K562 (cell line): ENCODE measurements around the gene TIMM17B. TPM values are rescaled to one million over a fixed set of nuclear protein-coding genes. Genes with fewer than 3 reads are reported as not detected.

Source experiments
- FOXA3 ChIP-seq, 2 experiments: fragments of 450-650 bp in 1 of 2; sonication (generic) in 1 of 2; formaldehyde crosslinking; IDR thresholded peaks in 1 of 2; conservative IDR thresholded peaks in 1 of 2; 2 replicates each; pipeline versions ENCODE4 v1.4.0 to v1.8.0; 2020 to 2022; ENCODE audit warnings: mild to moderate bottlenecking in 2 of 2, missing genetic modification reagents in 1 of 2
- KAT8 ChIP-seq: fragments of 450-650 bp; IDR thresholded peaks from 2 replicates; pipeline ENCODE4 v1.6.1; 2016; ENCODE audit warnings: low read depth, mild to moderate bottlenecking
- NBN ChIP-seq: fragments of 450-650 bp; IDR thresholded peaks from 2 replicates; pipeline ENCODE4 v1.6.1; 2016; ENCODE audit warnings: low read depth, mild to moderate bottlenecking
- NCOA1 ChIP-seq: fragments of 450-650 bp; IDR thresholded peaks from 2 replicates; pipeline ENCODE4 v1.6.1; 2016; ENCODE audit warnings: low read depth
- NR2C2 ChIP-seq, 2 experiments: fragments of 200-800 bp in 1 of 2; sonication (Bioruptor generic) in 1 of 2; sonication (generic) in 1 of 2; formaldehyde crosslinking in 1 of 2; IDR thresholded peaks; 2 replicates each; pipeline versions ENCODE4 v1.6.1 to v1.8.0; 2016 to 2022; ENCODE audit warnings: mild to moderate bottlenecking in 1 of 2, missing compliant biosample characterization in 1 of 2, missing genetic modification characterization in 1 of 2, missing genetic modification reagents in 1 of 2
- SREBF2 ChIP-seq: sonication (generic); formaldehyde crosslinking; IDR thresholded peaks from 2 replicates; pipeline ENCODE4 v1.4.0; 2020; ENCODE audit warnings: mild to moderate bottlenecking, missing genetic modification reagents
- ZNF23 ChIP-seq: fragments of 250-450 bp; sonication (Bioruptor Pico); IDR thresholded peaks from 2 replicates; pipeline ENCODE4 v1.4.0; 2020; ENCODE audit warnings: mild to moderate bottlenecking
- polyA plus RNA-seq, 8 experiments: library from polyadenylated mRNA; depleted of rRNA in 4 of 8; stranded (reverse) in 5 of 8; unstranded in 3 of 8; fragments of >200 nt; fragmentation: Nextera tagmentation in 2 of 8; fragmentation: Illumina TruSeq in 1 of 8; extraction: Ambion mirVana in 2 of 8; extraction: Trizol in 1 of 8; gene quantifications; 2 replicates each; pipeline versions ENCODE4 v1.2.1 to v1.2.3, GENCODE V29; 2011 to 2014; ENCODE audit warnings: inconsistent platforms in 1 of 8, missing spikeins in 1 of 8
- total RNA-seq, 7 experiments: library from RNA; depleted of rRNA in 6 of 7; stranded (reverse); fragments of >200 nt in 6 of 7; fragmentation: Illumina TruSeq in 2 of 7; extraction: Trizol in 2 of 7; gene quantifications; 2 replicates each; pipeline versions ENCODE4 v1.2.1 to v1.2.3, GENCODE V29; 2011 to 2021; ENCODE audit warnings: low replicate concordance in 1 of 7
- TF ChIP-seq, protein P1 (sequence below): fragments of 450-650 bp; IDR thresholded peaks from 2 replicates; pipeline ENCODE4 v1.6.1; 2016; ENCODE audit warnings: mild to moderate bottlenecking, moderate library complexity
- TF ChIP-seq, protein P2 (sequence below): fragments of 250-450 bp; sonication (Bioruptor Pico); IDR thresholded peaks from 2 replicates; pipeline ENCODE4 v1.4.0; 2020

TIMM17B gene
- total and polyA plus RNA-seq, 9 of the 15 experiments (the other 6 are each of a cell fraction or from before 2014, with no cell fraction given) = 9.9 to 184 (median 115) TPM

DNA sequence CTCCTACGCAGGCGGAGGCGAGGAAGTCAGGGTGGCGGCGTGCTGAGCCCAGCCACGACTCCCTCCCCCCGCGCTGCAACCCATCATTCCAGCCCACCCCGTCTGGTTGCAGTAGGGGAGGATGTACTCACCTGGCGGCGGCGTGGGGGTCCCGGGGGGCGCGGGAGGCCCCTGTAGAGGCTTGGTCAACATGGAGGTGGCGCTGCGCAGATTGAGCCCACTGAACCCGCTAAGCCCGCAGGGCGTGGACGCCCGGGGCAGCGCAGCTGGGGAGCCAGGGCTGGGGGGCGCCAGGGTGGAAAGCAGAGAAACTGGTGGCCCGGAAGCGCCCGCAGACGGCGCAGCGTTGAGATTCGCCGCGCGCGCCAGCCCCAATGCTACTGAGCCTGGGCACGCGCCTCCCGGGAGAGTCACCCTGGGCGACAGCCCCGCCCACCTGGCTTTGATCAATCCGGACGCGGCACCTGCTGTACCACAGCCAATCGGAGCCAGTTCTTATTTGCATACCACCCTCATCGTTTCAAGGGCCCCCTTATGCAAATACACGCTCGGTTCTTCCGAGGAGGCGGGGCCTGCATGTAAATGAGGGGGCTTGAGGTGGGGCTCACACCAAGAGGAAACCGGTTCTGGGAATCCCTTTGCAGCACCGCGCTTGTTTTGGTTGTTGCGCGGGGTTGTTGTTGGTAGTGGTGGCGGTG, 21.2 kb upstream of the TIMM17B start, which contains the start of gene PIM2 (continued):
- TF ChIP-seq, protein P1, sequence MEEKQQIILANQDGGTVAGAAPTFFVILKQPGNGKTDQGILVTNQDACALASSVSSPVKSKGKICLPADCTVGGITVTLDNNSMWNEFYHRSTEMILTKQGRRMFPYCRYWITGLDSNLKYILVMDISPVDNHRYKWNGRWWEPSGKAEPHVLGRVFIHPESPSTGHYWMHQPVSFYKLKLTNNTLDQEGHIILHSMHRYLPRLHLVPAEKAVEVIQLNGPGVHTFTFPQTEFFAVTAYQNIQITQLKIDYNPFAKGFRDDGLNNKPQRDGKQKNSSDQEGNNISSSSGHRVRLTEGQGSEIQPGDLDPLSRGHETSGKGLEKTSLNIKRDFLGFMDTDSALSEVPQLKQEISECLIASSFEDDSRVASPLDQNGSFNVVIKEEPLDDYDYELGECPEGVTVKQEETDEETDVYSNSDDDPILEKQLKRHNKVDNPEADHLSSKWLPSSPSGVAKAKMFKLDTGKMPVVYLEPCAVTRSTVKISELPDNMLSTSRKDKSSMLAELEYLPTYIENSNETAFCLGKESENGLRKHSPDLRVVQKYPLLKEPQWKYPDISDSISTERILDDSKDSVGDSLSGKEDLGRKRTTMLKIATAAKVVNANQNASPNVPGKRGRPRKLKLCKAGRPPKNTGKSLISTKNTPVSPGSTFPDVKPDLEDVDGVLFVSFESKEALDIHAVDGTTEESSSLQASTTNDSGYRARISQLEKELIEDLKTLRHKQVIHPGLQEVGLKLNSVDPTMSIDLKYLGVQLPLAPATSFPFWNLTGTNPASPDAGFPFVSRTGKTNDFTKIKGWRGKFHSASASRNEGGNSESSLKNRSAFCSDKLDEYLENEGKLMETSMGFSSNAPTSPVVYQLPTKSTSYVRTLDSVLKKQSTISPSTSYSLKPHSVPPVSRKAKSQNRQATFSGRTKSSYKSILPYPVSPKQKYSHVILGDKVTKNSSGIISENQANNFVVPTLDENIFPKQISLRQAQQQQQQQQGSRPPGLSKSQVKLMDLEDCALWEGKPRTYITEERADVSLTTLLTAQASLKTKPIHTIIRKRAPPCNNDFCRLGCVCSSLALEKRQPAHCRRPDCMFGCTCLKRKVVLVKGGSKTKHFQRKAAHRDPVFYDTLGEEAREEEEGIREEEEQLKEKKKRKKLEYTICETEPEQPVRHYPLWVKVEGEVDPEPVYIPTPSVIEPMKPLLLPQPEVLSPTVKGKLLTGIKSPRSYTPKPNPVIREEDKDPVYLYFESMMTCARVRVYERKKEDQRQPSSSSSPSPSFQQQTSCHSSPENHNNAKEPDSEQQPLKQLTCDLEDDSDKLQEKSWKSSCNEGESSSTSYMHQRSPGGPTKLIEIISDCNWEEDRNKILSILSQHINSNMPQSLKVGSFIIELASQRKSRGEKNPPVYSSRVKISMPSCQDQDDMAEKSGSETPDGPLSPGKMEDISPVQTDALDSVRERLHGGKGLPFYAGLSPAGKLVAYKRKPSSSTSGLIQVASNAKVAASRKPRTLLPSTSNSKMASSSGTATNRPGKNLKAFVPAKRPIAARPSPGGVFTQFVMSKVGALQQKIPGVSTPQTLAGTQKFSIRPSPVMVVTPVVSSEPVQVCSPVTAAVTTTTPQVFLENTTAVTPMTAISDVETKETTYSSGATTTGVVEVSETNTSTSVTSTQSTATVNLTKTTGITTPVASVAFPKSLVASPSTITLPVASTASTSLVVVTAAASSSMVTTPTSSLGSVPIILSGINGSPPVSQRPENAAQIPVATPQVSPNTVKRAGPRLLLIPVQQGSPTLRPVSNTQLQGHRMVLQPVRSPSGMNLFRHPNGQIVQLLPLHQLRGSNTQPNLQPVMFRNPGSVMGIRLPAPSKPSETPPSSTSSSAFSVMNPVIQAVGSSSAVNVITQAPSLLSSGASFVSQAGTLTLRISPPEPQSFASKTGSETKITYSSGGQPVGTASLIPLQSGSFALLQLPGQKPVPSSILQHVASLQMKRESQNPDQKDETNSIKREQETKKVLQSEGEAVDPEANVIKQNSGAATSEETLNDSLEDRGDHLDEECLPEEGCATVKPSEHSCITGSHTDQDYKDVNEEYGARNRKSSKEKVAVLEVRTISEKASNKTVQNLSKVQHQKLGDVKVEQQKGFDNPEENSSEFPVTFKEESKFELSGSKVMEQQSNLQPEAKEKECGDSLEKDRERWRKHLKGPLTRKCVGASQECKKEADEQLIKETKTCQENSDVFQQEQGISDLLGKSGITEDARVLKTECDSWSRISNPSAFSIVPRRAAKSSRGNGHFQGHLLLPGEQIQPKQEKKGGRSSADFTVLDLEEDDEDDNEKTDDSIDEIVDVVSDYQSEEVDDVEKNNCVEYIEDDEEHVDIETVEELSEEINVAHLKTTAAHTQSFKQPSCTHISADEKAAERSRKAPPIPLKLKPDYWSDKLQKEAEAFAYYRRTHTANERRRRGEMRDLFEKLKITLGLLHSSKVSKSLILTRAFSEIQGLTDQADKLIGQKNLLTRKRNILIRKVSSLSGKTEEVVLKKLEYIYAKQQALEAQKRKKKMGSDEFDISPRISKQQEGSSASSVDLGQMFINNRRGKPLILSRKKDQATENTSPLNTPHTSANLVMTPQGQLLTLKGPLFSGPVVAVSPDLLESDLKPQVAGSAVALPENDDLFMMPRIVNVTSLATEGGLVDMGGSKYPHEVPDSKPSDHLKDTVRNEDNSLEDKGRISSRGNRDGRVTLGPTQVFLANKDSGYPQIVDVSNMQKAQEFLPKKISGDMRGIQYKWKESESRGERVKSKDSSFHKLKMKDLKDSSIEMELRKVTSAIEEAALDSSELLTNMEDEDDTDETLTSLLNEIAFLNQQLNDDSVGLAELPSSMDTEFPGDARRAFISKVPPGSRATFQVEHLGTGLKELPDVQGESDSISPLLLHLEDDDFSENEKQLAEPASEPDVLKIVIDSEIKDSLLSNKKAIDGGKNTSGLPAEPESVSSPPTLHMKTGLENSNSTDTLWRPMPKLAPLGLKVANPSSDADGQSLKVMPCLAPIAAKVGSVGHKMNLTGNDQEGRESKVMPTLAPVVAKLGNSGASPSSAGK = no peak
- no peak for TF ChIP-seq NR2C2 (CRISPR knock-in tag; IDR thresholded peaks at IDR 0.05)
- TF ChIP-seq NR2C2 (tag; IDR thresholded peaks at IDR 0.05) = no peak
- TF ChIP-seq, protein P2, sequence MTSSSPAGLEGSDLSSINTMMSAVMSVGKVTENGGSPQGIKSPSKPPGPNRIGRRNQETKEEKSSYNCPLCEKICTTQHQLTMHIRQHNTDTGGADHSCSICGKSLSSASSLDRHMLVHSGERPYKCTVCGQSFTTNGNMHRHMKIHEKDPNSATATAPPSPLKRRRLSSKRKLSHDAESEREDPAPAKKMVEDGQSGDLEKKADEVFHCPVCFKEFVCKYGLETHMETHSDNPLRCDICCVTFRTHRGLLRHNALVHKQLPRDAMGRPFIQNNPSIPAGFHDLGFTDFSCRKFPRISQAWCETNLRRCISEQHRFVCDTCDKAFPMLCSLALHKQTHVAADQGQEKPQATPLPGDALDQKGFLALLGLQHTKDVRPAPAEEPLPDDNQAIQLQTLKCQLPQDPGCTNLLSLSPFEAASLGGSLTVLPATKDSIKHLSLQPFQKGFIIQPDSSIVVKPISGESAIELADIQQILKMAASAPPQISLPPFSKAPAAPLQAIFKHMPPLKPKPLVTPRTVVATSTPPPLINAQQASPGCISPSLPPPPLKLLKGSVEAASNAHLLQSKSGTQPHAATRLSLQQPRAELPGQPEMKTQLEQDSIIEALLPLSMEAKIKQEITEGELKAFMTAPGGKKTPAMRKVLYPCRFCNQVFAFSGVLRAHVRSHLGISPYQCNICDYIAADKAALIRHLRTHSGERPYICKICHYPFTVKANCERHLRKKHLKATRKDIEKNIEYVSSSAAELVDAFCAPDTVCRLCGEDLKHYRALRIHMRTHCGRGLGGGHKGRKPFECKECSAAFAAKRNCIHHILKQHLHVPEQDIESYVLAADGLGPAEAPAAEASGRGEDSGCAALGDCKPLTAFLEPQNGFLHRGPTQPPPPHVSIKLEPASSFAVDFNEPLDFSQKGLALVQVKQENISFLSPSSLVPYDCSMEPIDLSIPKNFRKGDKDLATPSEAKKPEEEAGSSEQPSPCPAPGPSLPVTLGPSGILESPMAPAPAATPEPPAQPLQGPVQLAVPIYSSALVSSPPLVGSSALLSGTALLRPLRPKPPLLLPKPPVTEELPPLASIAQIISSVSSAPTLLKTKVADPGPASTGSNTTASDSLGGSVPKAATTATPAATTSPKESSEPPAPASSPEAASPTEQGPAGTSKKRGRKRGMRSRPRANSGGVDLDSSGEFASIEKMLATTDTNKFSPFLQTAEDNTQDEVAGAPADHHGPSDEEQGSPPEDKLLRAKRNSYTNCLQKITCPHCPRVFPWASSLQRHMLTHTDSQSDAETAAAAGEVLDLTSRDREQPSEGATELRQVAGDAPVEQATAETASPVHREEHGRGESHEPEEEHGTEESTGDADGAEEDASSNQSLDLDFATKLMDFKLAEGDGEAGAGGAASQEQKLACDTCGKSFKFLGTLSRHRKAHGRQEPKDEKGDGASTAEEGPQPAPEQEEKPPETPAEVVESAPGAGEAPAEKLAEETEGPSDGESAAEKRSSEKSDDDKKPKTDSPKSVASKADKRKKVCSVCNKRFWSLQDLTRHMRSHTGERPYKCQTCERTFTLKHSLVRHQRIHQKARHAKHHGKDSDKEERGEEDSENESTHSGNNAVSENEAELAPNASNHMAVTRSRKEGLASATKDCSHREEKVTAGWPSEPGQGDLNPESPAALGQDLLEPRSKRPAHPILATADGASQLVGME = no peak
- no peak for TF ChIP-seq KAT8
- no peak for TF ChIP-seq NCOA1
- no peak for TF ChIP-seq ZNF23 (CRISPR knock-in tag)
- TF ChIP-seq SREBF2 (CRISPR knock-in tag) = 0 out of 2 replicates have a peak, but pooled peaks have one; percentile 68
- TF ChIP-seq NBN = no peak
- TF ChIP-seq FOXA3 (CRISPR knock-in tag; conservative IDR thresholded peaks at IDR 0.05 in 1 of 2, IDR thresholded peaks at IDR 0.05 in 1 of 2) = no peak
